GM11168 (cell line): ENCODE measurements around the gene RNF40.

Experiments
- in situ Hi-C: fragments of 300-500 bp; cut with MboI; formaldehyde crosslinking; loops from one replicate; pipeline ENCODE4 v1.12.0; 2022; ENCODE audit warnings: low sequenced_read_pairs; ENCODE audit not compliant: unreplicated experiment

The RNF40 gene

DNA sequence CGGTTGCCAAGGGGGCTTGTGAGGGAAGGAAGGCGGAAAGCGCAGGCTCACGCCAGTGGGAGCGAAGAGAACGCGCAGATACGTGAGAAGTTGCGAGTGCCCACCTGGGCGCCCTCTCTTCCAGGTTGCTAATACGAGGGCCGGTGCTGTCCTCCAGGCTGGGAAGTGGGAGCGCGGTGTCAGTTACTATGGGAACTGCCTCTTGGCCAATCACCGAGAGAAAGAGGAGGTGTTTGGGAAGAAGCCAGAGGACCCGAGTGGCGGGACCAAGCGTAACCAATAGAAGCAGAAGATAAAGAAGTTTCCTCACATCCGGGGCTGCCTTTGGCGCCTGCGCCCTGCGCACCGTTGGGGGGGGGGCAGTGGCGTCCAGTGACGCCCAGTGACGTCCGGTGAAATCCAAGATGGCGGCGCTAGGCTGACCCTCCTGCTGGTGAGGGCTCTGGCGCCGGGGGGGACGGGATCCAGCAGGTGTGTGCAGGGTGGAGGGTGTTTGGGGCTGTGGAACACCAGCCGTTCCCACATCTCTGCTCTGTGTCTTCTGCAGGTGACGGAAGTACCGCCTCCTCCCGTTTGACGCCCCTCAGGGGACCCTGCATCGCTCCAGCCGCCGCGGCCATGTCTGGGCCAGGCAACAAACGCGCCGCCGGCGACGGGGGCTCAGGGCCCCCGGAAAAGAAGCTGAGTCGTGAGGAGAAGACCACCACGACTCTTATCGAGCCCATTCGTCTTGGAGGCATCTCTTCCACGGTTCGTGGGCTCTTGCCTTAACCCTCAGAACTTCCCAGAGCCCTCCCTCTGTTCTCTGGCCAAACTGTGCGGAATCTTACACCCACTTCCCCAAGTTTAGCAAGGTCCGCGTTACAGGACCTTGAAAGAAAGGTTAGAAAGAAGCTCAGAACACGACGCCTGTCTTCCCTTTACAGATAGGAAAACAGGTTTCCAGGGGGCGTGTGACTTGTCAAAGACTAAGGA is at the start of gene RNF40, which contains the start of gene CFAP119:
Gene RNF40 (plus strand): TSS at position 395 of the 975 bp plus-strand sequence. CDS start 224 bp downstream, at position 619.
Gene CFAP119 (minus strand): TSS at position 135 of the 975 bp plus-strand sequence. CDS start 314 bp downstream, outside the sequence.
- in situ Hi-C loops = no loop called here

- in situ Hi-C loops = no loop called here
Observed at GRCh38 chr16:30715750-30716445, 46.2 kb upstream of the RNF40 start.

- in situ Hi-C loops = no loop called here
Observed at GRCh38 chr16:30720086-30720485, 42.0 kb upstream of the RNF40 start.

DNA sequence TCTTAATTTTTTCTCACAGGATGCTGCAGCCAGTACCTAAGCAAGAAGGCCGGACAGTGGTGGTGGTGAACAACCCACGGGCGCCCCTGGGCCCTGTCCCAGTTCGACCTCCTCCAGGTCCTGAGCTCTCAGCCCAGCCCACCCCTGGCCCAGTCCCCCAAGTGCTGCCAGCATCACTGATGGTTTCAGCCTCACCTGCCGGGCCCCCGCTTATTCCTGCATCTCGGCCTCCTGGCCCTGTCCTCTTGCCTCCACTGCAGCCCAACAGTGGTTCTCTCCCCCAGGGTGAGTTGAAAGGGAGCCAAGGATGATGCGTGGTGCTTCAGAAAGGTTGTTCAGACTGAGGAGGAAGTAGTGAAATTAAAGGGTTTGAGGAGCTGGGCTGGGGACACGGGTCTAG is 41.4 kb upstream of the RNF40 start:
- in situ Hi-C loops = no loop called here

DNA sequence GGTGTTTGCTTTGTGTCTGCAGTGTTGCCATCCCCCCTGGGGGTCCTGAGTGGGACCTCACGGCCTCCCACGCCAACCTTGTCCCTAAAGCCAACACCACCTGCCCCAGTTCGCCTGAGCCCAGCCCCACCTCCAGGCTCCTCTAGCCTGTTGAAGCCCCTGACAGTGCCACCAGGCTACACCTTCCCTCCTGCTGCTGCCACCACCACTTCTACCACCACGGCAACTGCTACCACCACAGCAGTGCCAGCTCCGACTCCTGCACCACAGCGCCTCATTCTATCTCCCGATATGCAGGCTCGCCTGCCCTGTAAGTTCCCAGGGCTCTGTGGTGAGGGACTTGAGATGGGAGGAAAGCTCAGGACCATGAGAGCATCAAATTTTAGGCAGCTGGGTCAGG is 41.0 kb upstream of the RNF40 start:
- in situ Hi-C loops = no loop called here

DNA sequence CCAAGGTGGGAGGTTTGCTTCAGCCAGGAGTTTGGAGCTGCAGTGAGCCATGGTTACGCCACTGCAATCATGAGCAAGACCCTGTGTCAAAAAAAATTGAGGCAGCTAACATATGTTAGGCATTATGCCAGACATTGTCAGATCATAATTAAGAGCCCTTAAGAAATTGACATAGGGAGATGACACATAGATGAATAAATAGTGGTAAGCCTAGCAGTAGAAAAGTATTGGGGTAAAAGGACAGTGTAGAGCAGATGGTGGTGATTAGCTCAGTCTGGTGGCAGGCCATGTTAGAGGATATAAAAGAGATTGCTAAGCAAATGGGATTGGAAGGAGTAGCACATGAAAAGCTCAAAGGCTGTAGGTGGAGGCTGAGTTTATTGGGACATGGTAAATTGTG is 40.5 kb upstream of the RNF40 start:
- in situ Hi-C loops = no loop called here

GRCh38 chr16:30722443-30722842 is 39.7 kb upstream of the RNF40 start:
- in situ Hi-C loops = no loop called here

DNA sequence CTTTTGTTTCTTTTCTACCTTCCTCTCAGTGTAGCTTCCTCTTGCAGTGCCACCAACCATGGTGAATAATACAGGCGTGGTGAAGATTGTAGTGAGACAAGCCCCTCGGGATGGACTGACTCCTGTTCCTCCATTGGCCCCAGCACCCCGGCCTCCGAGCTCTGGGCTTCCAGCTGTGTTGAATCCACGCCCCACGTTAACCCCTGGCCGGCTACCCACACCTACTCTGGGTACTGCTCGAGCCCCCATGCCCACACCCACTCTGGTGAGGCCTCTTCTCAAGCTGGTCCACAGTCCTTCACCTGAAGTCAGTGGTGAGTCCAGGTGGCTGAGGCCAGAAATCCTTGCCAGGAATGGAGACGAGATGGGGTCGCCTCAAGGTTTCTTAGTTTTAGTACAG is 39.2 kb upstream of the RNF40 start:
- in situ Hi-C loops = no loop called here

DNA sequence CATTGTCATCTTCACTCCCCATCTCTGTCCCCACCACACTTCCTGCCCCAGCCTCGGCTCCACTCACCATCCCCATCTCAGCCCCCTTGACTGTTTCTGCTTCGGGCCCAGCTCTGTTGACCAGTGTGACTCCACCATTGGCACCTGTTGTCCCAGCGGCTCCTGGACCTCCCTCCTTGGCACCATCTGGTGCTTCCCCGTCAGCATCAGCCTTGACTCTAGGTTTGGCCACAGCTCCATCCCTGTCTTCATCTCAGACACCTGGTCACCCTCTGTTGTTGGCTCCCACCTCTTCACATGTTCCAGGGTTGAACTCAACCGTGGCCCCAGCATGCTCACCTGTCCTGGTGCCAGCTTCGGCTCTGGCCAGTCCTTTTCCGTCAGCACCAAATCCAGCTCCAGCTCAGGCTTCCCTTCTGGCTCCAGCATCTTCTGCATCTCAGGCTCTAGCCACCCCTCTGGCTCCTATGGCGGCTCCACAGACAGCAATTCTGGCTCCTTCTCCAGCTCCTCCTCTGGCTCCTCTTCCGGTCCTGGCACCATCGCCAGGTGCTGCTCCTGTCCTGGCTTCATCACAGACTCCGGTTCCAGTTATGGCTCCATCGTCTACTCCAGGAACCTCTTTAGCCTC is 38.3 kb upstream of the RNF40 start:
- in situ Hi-C loops = no loop called here

DNA sequence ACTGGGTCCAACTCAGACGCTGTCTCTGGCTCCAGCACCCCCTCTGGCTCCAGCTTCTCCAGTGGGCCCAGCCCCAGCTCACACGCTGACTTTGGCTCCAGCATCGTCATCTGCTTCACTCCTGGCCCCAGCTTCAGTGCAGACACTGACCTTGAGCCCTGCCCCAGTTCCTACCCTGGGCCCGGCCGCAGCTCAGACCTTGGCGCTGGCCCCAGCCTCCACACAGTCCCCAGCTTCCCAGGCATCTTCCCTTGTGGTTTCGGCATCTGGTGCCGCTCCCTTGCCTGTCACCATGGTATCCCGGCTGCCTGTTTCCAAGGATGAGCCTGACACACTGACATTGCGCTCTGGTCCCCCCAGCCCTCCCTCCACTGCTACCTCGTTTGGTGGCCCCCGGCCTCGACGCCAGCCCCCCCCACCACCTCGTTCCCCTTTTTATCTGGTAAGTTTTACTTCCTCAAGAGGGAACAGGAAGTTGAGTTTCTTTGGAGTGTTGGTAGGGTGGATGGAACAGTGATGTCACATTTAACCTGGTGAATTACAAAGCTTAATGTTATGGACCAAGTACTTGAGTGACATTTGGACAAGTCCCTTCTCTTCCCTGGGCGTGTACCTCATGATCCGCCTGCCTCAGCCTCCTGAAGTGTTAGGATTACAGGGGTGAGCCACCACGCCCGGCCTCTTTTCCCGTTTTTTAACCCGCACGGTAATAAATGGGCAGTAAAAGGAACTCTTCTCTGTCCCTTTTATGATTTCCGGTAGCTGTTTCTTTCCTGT is 37.3 kb upstream of the RNF40 start:
- in situ Hi-C loops = no loop called here

- in situ Hi-C loops = no loop called here
Observed at GRCh38 chr16:30725418-30725792, 36.7 kb upstream of the RNF40 start.

DNA sequence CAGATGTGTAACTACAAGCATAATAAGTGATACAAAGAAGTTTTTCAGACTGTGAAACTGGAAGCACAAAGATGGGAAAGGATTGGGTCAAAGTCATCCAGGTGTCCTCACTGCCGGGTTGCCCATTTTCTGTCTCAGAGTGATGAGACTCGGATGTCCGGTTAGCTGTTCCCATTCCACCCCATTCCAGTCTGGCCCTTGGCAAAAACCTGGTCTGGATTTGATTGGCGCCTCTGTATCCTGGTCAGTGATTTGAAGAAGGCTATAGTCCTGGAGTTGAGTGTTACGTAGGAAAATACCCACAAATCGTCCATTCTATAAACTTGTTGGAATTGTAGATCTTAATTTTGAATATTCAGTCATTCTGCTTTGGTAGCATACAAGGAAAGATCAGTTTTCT is 33.8 kb upstream of the RNF40 start:
- in situ Hi-C loops = no loop called here

GRCh38 chr16:30728899-30729672 is 33.0 kb upstream of the RNF40 start:
- in situ Hi-C loops = no loop called here

DNA sequence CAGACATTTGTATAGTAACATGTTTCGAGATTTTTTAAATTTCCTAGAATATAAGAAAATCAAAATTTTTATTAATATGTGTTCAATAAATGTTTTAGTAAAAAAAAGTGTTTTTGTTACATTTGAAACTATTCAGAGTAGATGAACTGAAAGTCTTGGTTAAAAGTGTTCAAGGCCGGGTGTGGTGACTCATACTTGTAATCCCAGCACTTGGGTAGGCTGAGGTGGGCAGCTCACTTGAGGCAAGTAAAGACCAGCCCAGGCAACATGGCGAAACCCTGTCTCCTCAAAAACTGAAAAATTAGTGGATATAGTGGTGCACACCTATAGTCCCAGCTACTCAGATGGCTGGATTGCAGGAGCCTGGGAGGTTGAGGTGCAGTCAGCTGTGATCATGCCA is 30.7 kb upstream of the RNF40 start:
- in situ Hi-C loops = no loop called here

GRCh38 chr16:30736995-30737793 is 24.9 kb upstream of the RNF40 start:
- in situ Hi-C loops = no loop called here

- in situ Hi-C loops = no loop called here
Observed at GRCh38 chr16:30737794-30738648, 24.1 kb upstream of the RNF40 start.
